ENCODE measurements around the gene DVL3.

- TF ChIP-seq CTCF (optimal IDR thresholded peaks at IDR 0.05 in 1 of 3, IDR thresholded peaks at IDR 0.05 in 1 of 3, conservative IDR thresholded peaks at IDR 0.05 in 1 of 3; ENCODE audit: extremely low read depth in 1 of 3, insufficient read depth in 2 of 3, low read length in 3 of 3) (no peak), EZH2 (IDR thresholded peaks at IDR 0.05; ENCODE audit: low read length) (no peak)
Observed at GRCh38 chr3:184180165-184180564, 25.0 kb downstream of the DVL3 start.
